Measurements from ENCODE around the gene CPNE6. TPM values are rescaled to one million over a fixed set of nuclear protein-coding genes. Genes with fewer than 3 reads are reported as not detected.
A peak's percentile ranks its signal among the peaks of the same experiment; 100 is the strongest.

Gene CPNE6
- total and polyA plus RNA-seq, 2 of the 13 experiments (the other 11 are each of a cell fraction or from before 2014, with no cell fraction given), result not detected

DNA sequence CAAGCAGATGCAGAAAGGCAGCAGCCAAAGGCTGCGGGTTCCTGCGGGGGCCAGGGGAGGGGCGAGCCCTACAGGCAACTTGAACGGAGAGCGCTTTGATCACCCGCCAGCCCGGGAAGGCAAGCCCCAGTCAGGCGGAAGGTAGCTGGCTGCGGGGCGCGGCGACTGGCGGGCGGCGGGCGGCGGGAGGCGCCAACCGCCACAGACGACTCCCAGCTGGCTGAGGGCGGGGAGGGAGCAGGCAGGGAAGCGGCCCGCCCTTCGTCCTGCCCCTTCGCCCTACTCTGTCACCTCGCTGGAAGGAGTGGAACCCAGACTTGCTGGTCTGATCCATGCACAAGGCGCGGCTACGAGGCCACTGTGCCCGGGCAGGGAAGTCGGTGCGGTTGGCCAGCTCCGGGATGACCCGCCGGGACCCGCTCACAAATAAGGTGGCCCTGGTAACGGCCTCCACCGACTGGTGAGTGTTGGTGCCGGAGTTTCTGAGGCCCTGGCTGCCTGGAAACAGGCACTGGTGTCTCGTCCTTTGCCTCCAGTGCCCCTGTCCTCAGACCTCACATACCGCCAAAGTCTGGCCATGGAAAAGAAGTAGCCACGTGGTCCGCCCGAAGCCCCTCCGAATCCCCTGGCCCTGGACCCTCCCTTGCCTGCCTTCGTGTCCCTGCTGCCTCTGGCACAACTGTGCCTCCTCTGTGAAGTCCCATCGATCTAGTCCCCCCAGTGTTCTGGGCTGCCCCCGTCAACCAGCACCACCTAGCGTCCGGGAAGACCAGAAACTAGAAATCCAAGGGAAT is 35.0 kb upstream of the CPNE6 start (continued):
- TF ChIP-seq MIER2 (CRISPR knock-in tag; IDR thresholded peaks at IDR 0.05) (peak; percentile 57), U2AF1 (optimal IDR thresholded peaks at IDR 0.05; ENCODE audit: low read depth, low read length) (no peak), ZNF652 (CRISPR knock-in tag; IDR thresholded peaks at IDR 0.05; ENCODE audit: borderline replicate concordance, low read depth) (0 out of 2 replicates have a peak, but pooled peaks have one; percentile 33), KAT2B (IDR thresholded peaks at IDR 0.05; ENCODE audit: borderline replicate concordance, low read depth, low read length) (peak; percentile 28; the same call in 1 of the 2 replicates), ZNF816 (CRISPR knock-in tag; IDR thresholded peaks at IDR 0.05; ENCODE audit: borderline replicate concordance) (peak; percentile 50; the same call in 1 of the 2 replicates), DMAP1 (CRISPR knock-in tag; IDR thresholded peaks at IDR 0.05) (peak; percentile 72; the same call in 1 of the 2 replicates), ZNF780A (CRISPR knock-in tag; IDR thresholded peaks at IDR 0.05) (no peak), ZNF766 (CRISPR knock-in tag; IDR thresholded peaks at IDR 0.05; ENCODE audit: borderline replicate concordance) (no peak; the same call in 1 of the 2 replicates), TCF7 (IDR thresholded peaks at IDR 0.05; ENCODE audit: low read depth) (peak; percentile 66; the same call in 1 of the 2 replicates), ZNF12 (CRISPR knock-in tag; IDR thresholded peaks at IDR 0.05) (no peak), XRCC5 (optimal IDR thresholded peaks at IDR 0.05; ENCODE audit: low read length) (peak; percentile 92), LCORL (IDR thresholded peaks at IDR 0.05) (no peak), LCORL (CRISPR knock-in tag; IDR thresholded peaks at IDR 0.05) (peak; percentile 89), NR1H2 (CRISPR knock-in tag; IDR thresholded peaks at IDR 0.05; ENCODE audit: borderline replicate concordance, low read depth) (peak; percentile 14; the same call in 1 of the 2 replicates), ZNF264 (CRISPR knock-in tag; IDR thresholded peaks at IDR 0.05) (peak; percentile 46; the same call in 1 of the 2 replicates), PHF8 (CRISPR knock-in tag; IDR thresholded peaks at IDR 0.05) (peak; percentile 79), ZNF430 (CRISPR knock-in tag; IDR thresholded peaks at IDR 0.05) (peak; percentile 88; the same call in 1 of the 2 replicates)
- TF ChIP-seq, protein P1, sequence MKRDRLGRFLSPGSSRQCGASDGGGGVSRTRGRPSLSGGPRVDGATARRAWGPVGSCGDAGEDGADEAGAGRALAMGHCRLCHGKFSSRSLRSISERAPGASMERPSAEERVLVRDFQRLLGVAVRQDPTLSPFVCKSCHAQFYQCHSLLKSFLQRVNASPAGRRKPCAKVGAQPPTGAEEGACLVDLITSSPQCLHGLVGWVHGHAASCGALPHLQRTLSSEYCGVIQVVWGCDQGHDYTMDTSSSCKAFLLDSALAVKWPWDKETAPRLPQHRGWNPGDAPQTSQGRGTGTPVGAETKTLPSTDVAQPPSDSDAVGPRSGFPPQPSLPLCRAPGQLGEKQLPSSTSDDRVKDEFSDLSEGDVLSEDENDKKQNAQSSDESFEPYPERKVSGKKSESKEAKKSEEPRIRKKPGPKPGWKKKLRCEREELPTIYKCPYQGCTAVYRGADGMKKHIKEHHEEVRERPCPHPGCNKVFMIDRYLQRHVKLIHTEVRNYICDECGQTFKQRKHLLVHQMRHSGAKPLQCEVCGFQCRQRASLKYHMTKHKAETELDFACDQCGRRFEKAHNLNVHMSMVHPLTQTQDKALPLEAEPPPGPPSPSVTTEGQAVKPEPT (CRISPR knock-in tag; IDR thresholded peaks at IDR 0.05; ENCODE audit: low read depth), result peak; percentile 21; the same call in 1 of the 2 replicates
- TF ChIP-seq, protein P2, sequence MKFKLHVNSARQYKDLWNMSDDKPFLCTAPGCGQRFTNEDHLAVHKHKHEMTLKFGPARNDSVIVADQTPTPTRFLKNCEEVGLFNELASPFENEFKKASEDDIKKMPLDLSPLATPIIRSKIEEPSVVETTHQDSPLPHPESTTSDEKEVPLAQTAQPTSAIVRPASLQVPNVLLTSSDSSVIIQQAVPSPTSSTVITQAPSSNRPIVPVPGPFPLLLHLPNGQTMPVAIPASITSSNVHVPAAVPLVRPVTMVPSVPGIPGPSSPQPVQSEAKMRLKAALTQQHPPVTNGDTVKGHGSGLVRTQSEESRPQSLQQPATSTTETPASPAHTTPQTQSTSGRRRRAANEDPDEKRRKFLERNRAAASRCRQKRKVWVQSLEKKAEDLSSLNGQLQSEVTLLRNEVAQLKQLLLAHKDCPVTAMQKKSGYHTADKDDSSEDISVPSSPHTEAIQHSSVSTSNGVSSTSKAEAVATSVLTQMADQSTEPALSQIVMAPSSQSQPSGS (CRISPR knock-in tag; IDR thresholded peaks at IDR 0.05), result peak; percentile 65; the same call in 1 of the 2 replicates
- TF ChIP-seq, protein P3, sequence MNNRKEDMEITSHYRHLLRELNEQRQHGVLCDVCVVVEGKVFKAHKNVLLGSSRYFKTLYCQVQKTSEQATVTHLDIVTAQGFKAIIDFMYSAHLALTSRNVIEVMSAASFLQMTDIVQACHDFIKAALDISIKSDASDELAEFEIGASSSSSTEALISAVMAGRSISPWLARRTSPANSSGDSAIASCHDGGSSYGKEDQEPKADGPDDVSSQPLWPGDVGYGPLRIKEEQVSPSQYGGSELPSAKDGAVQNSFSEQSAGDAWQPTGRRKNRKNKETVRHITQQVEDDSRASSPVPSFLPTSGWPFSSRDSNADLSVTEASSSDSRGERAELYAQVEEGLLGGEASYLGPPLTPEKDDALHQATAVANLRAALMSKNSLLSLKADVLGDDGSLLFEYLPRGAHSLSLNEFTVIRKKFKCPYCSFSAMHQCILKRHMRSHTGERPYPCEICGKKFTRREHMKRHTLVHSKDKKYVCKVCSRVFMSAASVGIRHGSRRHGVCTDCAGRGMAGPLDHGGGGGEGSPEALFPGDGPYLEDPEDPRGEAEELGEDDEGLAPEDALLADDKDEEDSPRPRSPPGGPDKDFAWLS (CRISPR knock-in tag; IDR thresholded peaks at IDR 0.05; ENCODE audit: borderline replicate concordance), result peak; percentile 79; the same call in 1 of the 2 replicates
- TF ChIP-seq, protein P4, sequence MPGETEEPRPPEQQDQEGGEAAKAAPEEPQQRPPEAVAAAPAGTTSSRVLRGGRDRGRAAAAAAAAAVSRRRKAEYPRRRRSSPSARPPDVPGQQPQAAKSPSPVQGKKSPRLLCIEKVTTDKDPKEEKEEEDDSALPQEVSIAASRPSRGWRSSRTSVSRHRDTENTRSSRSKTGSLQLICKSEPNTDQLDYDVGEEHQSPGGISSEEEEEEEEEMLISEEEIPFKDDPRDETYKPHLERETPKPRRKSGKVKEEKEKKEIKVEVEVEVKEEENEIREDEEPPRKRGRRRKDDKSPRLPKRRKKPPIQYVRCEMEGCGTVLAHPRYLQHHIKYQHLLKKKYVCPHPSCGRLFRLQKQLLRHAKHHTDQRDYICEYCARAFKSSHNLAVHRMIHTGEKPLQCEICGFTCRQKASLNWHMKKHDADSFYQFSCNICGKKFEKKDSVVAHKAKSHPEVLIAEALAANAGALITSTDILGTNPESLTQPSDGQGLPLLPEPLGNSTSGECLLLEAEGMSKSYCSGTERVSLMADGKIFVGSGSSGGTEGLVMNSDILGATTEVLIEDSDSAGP (CRISPR knock-in tag; IDR thresholded peaks at IDR 0.05; ENCODE audit: borderline replicate concordance), result peak; percentile 87
- TF ChIP-seq, protein P5, sequence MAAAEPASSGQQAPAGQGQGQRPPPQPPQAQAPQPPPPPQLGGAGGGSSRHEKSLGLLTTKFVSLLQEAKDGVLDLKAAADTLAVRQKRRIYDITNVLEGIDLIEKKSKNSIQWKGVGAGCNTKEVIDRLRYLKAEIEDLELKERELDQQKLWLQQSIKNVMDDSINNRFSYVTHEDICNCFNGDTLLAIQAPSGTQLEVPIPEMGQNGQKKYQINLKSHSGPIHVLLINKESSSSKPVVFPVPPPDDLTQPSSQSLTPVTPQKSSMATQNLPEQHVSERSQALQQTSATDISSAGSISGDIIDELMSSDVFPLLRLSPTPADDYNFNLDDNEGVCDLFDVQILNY (CRISPR knock-in tag; conservative IDR thresholded peaks at IDR 0.05), result 0 out of 2 replicates have a peak, but pooled peaks have one; percentile 61

Measured in HepG2 (cell line).